ENCODE measurements around the gene EHBP1L1. TPM values are rescaled to one million over a fixed set of nuclear protein-coding genes. Genes with fewer than 3 reads are reported as not detected.

The EHBP1L1 gene
- total and polyA plus RNA-seq, 9 donors = 176 to 388 (median 293) TPM

- H3K27ac ChIP-seq (ENCODE audit: low read length) = no peak overlapping the region
- no peaks in the 10 kb centered on the region for H3K27me3 ChIP-seq (ENCODE audit: control insufficient read depth, insufficient read depth, low read length)
- H3K4me1 ChIP-seq (ENCODE audit: control insufficient read depth, insufficient read depth, low read length) = peaks cover 22% of the 10 kb centered on the region
- 86% methylated on average over 1 of the region's 3 CpGs for WGBS (ENCODE audit: insufficient coverage)
- H3K4me3 ChIP-seq (ENCODE audit: low read length) = no peak overlapping the region
- no peak for DNase-seq
- H3K9me3 ChIP-seq (replicated peaks; ENCODE audit: control insufficient read depth, low read depth, low read length) = no peaks in the 10 kb centered on the region
- peaks cover 48% of the 10 kb centered on the region for H3K36me3 ChIP-seq (ENCODE audit: control insufficient read depth, insufficient read depth, low read length)
Observed at GRCh38 chr11:65542738-65543390, 33.0 kb upstream of the EHBP1L1 start.

GRCh38 chr11:65545853-65546216, 30.0 kb upstream of the EHBP1L1 start:
- H3K4me1 ChIP-seq (ENCODE audit: control insufficient read depth, insufficient read depth, low read length) = peaks cover 9% of the 10 kb centered on the region
- WGBS (ENCODE audit: insufficient coverage) = 60% methylated on average over 1 of the region's 4 CpGs
- peaks cover 3% of the 10 kb centered on the region for H3K27me3 ChIP-seq (ENCODE audit: control insufficient read depth, insufficient read depth, low read length)
- no peak overlapping the region for H3K27ac ChIP-seq (ENCODE audit: low read length)
- no peaks in the 10 kb centered on the region for H3K9me3 ChIP-seq (replicated peaks; ENCODE audit: control insufficient read depth, low read depth, low read length)
- H3K36me3 ChIP-seq (ENCODE audit: control insufficient read depth, insufficient read depth, low read length) = peaks cover 62% of the 10 kb centered on the region
- DNase-seq = no peak
- H3K4me3 ChIP-seq (ENCODE audit: low read length) = no peak overlapping the region

GRCh38 chr11:65546217-65546958, 29.5 kb upstream of the EHBP1L1 start:
- Histone ChIP-seq H3K27me3 (ENCODE audit: control insufficient read depth, insufficient read depth, low read length) (peaks cover 3% of the 10 kb centered on the region), H3K27ac (ENCODE audit: low read length) (no peak overlapping the region), H3K4me1 (ENCODE audit: control insufficient read depth, insufficient read depth, low read length) (peaks cover 3% of the 10 kb centered on the region), H3K4me3 (ENCODE audit: low read length) (no peak overlapping the region), H3K36me3 (ENCODE audit: control insufficient read depth, insufficient read depth, low read length) (peaks cover 64% of the 10 kb centered on the region), H3K9me3 (replicated peaks; ENCODE audit: control insufficient read depth, low read depth, low read length) (no peaks in the 10 kb centered on the region)
- DNase-seq = peak; percentile 43
- WGBS (ENCODE audit: insufficient coverage) = 30% methylated on average over 54 of the region's 64 CpGs

GRCh38 chr11:65547446-65548125, 28.3 kb upstream of the EHBP1L1 start:
- no peak for DNase-seq
- 61% methylated on average over 51 of the region's 52 CpGs for WGBS (ENCODE audit: insufficient coverage)
- H3K4me3 ChIP-seq (ENCODE audit: low read length) = no peak overlapping the region
- H3K36me3 ChIP-seq (ENCODE audit: control insufficient read depth, insufficient read depth, low read length) = peaks cover 68% of the 10 kb centered on the region
- H3K27ac ChIP-seq (ENCODE audit: low read length) = no peak overlapping the region
- H3K27me3 ChIP-seq (ENCODE audit: control insufficient read depth, insufficient read depth, low read length) = peaks cover 3% of the 10 kb centered on the region
- no peaks in the 10 kb centered on the region for H3K4me1 ChIP-seq (ENCODE audit: control insufficient read depth, insufficient read depth, low read length)
- H3K9me3 ChIP-seq (replicated peaks; ENCODE audit: control insufficient read depth, low read depth, low read length) = no peaks in the 10 kb centered on the region

GRCh38 chr11:65548395-65548794, 27.5 kb upstream of the EHBP1L1 start:
- Histone ChIP-seq H3K9me3 (replicated peaks; ENCODE audit: control insufficient read depth, low read depth, low read length) (no peaks in the 10 kb centered on the region), H3K4me1 (ENCODE audit: control insufficient read depth, insufficient read depth, low read length) (no peaks in the 10 kb centered on the region), H3K36me3 (ENCODE audit: control insufficient read depth, insufficient read depth, low read length) (peaks cover 63% of the 10 kb centered on the region), H3K27ac (ENCODE audit: low read length) (no peak overlapping the region), H3K4me3 (ENCODE audit: low read length) (no peak overlapping the region), H3K27me3 (ENCODE audit: control insufficient read depth, insufficient read depth, low read length) (peaks cover 3% of the 10 kb centered on the region)
- DNase-seq = no peak
- WGBS (ENCODE audit: insufficient coverage) = 91% methylated on average over 3 of the region's 3 CpGs

GRCh38 chr11:65549096-65549495, 26.8 kb upstream of the EHBP1L1 start:
- no peak overlapping the region for H3K27ac ChIP-seq (ENCODE audit: low read length)
- WGBS (ENCODE audit: insufficient coverage) = 73% methylated on average over 3 of the region's 3 CpGs
- no peak for DNase-seq
- H3K9me3 ChIP-seq (replicated peaks; ENCODE audit: control insufficient read depth, low read depth, low read length) = no peaks in the 10 kb centered on the region
- H3K27me3 ChIP-seq (ENCODE audit: control insufficient read depth, insufficient read depth, low read length) = peaks cover 3% of the 10 kb centered on the region
- H3K36me3 ChIP-seq (ENCODE audit: control insufficient read depth, insufficient read depth, low read length) = peaks cover 63% of the 10 kb centered on the region
- H3K4me3 ChIP-seq (ENCODE audit: low read length) = no peak overlapping the region
- H3K4me1 ChIP-seq (ENCODE audit: control insufficient read depth, insufficient read depth, low read length) = peaks cover 3% of the 10 kb centered on the region

- 57% methylated on average over 15 of the region's 17 CpGs for WGBS (ENCODE audit: insufficient coverage)
- H3K4me3 ChIP-seq (ENCODE audit: low read length) = no peak overlapping the region
Observed at GRCh38 chr11:65551572-65552387, 24.1 kb upstream of the EHBP1L1 start.

GRCh38 chr11:65552388-65552951, 23.4 kb upstream of the EHBP1L1 start:
- peaks cover 46% of the 10 kb centered on the region for H3K36me3 ChIP-seq (ENCODE audit: control insufficient read depth, insufficient read depth, low read length)
- H3K27ac ChIP-seq (ENCODE audit: low read length) = no peak overlapping the region
- H3K4me3 ChIP-seq (ENCODE audit: low read length) = no peak overlapping the region
- no peak for DNase-seq
- 79% methylated on average over 8 of the region's 9 CpGs for WGBS (ENCODE audit: insufficient coverage)
- peaks cover 3% of the 10 kb centered on the region for H3K27me3 ChIP-seq (ENCODE audit: control insufficient read depth, insufficient read depth, low read length)
- no peaks in the 10 kb centered on the region for H3K9me3 ChIP-seq (replicated peaks; ENCODE audit: control insufficient read depth, low read depth, low read length)
- peaks cover 33% of the 10 kb centered on the region for H3K4me1 ChIP-seq (ENCODE audit: control insufficient read depth, insufficient read depth, low read length)

More at GRCh38 chr11:65551572-65552387, 24.1 kb upstream of the EHBP1L1 start:
- peaks cover 49% of the 10 kb centered on the region for H3K36me3 ChIP-seq (ENCODE audit: control insufficient read depth, insufficient read depth, low read length)
- H3K9me3 ChIP-seq (replicated peaks; ENCODE audit: control insufficient read depth, low read depth, low read length) = no peaks in the 10 kb centered on the region
- no peak for DNase-seq
- no peak overlapping the region for H3K27ac ChIP-seq (ENCODE audit: low read length)
- peaks cover 26% of the 10 kb centered on the region for H3K4me1 ChIP-seq (ENCODE audit: control insufficient read depth, insufficient read depth, low read length)
- peaks cover 3% of the 10 kb centered on the region for H3K27me3 ChIP-seq (ENCODE audit: control insufficient read depth, insufficient read depth, low read length)

GRCh38 chr11:65553301-65554001, 22.4 kb upstream of the EHBP1L1 start:
- no peak for DNase-seq
- H3K36me3 ChIP-seq (ENCODE audit: control insufficient read depth, insufficient read depth, low read length) = peaks cover 38% of the 10 kb centered on the region
- WGBS (ENCODE audit: insufficient coverage) = 24% methylated on average over 32 of the region's 37 CpGs
- no peaks in the 10 kb centered on the region for H3K9me3 ChIP-seq (replicated peaks; ENCODE audit: control insufficient read depth, low read depth, low read length)
- peaks cover 34% of the 10 kb centered on the region for H3K4me1 ChIP-seq (ENCODE audit: control insufficient read depth, insufficient read depth, low read length)
- H3K4me3 ChIP-seq (ENCODE audit: low read length) = no peak overlapping the region
- no peaks in the 10 kb centered on the region for H3K27me3 ChIP-seq (ENCODE audit: control insufficient read depth, insufficient read depth, low read length)
- H3K27ac ChIP-seq (ENCODE audit: low read length) = no peak overlapping the region

All from muscle of leg (tissue), 11 donors.